Erythroblast (primary cell): Measurements from ENCODE around the gene AFDN.

ENCODE experiments used
- DNase-seq, 2 experiments: peaks; one replicate each; lab custom pipeline; 2025; lab: John Stamatoyannopoulos, UW
- GATA1 ChIP-seq: IDR thresholded peaks from 2 replicates; pipeline ENCODE4 v1.6.1; 2011; ENCODE audit warnings: low read depth, mild to moderate bottlenecking, control low read depth, low read length, moderate library complexity
- POLR2A ChIP-seq: IDR thresholded peaks from 2 replicates; pipeline ENCODE4 v1.6.1; 2011; ENCODE audit warnings: mild to moderate bottlenecking, low read length

The AFDN gene

DNA sequence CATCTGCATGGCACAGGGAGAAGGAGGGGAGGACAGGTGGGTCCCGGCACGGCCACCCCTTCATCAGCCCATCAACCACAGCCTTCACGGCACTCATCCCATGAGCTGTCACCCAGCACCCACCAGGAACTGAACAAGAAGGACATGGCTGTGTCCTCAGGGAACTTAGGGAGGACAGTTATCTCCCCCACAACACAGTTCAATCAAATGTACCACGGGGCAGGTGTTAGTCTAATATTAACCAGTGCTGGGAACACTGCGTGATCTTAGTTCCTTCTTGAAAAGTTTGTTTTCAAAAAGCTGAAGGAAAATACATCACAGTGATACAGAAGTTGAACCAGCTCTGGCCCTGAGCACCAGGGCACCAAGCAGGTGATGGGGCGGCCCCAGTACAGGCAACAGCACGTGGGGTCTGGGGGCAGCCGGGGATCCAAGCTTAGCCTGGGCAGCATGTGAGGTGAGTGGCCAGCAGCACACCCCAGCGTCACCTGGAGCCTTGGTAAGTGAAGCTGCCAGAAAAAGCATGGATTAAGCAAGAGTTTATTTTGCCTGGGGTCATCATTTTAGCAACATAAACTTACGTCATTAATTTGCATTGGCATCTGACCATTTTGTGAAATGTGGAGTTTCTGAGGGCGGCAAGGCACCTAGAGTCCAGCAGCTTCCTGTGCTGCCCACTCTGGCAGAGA is 35.5 kb upstream of the AFDN start:
- no peak for TF ChIP-seq GATA1
- DNase-seq: no peak

DNA sequence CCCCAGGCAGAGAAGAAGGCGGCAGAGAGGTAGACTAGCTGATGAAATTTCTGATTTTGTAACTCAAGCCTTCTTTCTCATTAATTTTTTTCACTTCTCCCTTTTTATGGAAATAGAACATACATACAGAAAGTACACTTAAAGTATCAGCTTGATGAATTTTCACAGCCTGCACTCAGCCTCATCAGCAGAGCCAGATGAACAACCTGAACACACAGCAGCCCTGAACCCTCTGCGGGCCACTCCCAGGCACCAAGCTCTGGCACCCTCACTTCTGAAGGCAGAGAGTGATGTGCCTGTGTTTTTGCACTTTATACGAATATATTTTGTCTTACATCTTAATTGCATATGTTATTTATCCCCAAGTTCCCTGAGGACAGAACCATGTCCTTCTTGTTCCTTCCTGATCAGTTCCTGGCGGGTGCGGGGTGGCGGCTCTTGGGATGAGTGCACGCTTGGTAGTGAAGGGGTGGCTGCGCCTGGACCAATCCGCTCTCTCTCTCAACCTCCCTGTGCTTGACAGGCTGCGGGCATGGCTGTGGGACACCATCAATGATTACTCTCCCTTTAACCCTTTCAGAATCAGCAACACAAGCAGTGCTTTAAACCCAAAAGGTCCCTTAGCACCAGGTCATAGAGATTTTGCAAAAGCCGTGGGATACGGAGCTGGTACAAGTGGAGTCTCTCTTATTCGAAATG is 34.8 kb upstream of the AFDN start:
- no peak for DNase-seq
- TF ChIP-seq GATA1 (no peak), POLR2A (no peak)

DNA sequence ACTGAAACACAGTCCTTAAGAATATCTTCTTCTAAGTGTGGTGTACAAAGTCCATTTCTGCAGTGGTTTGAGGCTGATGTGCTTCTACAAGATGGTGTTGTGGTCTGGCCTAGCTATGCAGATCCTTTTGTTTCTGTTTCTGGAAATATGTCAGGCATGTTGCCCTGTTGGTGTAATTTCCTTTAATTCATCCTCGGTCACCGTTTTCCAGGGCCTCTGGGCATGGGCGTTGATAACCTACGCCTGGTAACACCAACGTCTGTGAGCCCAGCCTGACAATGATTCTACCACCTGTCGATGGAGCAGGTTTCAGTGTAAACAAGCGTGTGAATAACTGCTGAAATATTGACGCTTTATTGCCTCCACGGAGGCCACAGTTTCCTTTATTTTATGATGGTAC is 33.3 kb upstream of the AFDN start:
- DNase-seq: no peak

DNA sequence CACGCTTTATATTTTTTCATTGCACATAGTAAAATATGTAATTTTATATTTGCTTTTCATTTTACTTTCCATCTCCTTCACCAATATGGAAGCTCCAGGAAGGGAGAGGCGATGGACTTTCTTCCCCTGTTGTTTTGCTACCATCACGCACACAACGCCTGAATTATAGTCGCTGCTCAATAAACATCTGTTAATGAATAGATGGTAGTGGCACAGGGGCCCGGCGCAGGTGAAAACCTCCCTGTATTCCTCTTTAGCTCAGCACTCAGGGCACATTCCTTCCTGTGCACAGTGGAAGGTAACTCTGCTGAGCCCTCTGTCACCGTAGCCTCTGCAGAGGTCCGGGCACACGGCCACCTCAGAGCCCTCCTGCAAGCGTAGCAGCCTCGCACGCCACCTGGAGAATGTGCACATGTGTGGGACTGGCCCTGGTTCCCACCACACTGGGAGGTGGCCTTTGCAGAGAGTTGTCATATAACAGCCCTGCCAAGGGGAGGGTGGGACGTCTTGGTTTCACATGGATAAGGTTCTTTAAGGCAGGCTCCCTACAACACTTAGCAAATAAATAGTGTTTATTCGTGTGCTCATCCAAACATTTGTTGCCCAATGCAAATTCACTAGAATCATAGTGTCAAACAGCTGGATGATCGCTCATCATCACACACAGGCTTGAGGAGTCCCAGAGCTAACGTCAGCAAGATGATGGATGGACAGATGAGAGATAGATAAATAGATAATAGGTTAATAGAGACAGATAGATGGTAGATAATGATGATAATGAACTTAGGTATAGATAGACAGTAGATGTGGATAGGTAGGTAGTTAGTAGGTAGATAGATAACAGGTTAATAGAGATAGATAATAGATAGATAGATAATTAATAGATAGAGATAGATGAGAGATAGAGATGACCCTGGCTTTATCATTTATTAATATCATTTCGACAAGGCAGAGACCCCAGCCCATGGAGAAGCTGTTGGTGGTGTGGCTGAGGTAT is 32.3 kb upstream of the AFDN start:
- DNase-seq: no peak
- TF ChIP-seq POLR2A (no peak), GATA1 (no peak)

More for the DNA sequence above, 33.3 kb upstream of the AFDN start:
- TF ChIP-seq GATA1: no peak
- TF ChIP-seq POLR2A: no peak

DNA sequence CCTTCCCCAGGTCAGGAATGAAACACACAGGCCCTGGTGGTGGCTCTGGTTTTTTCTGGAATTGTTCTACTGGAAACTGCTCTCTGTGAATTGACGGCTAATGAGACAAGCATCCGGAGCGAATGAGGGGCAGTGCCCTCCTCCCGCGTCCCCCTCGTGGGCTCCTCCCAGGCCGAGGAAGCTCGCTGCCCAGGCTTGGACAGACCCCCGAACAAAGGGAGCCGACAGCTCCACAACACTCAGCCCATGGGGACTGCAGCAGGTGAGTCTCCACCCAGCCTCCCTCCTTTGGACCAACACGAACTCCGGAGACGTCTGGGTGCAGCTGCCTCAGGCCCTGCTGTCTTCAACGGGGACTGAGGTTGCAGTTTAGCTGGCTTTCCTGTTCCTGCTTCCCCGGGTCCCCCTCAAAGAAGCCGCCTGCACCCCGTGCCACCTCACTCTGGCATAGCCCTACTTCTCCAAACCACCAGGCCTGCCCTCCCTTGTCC is 31.3 kb upstream of the AFDN start:
- TF ChIP-seq GATA1 (no peak), POLR2A (no peak)
- no peak for DNase-seq

DNA sequence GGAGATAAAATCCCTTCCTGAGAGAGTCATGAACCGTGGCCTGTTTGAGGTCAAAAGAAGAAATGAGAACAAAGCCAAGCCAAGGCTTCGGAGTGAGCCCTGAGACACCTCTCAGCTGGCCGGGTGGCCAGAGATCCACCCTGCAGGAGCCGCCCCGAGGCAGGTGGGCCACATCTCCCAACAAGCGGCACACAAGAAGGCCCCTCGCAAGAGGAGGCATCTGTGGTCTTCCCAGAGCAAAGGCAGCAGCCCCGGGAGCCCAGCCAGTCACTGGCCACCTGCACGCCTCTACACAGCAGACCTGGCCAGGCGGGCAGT is 30.9 kb upstream of the AFDN start:
- no peak for DNase-seq
- TF ChIP-seq GATA1 (no peak), POLR2A (no peak)

DNA sequence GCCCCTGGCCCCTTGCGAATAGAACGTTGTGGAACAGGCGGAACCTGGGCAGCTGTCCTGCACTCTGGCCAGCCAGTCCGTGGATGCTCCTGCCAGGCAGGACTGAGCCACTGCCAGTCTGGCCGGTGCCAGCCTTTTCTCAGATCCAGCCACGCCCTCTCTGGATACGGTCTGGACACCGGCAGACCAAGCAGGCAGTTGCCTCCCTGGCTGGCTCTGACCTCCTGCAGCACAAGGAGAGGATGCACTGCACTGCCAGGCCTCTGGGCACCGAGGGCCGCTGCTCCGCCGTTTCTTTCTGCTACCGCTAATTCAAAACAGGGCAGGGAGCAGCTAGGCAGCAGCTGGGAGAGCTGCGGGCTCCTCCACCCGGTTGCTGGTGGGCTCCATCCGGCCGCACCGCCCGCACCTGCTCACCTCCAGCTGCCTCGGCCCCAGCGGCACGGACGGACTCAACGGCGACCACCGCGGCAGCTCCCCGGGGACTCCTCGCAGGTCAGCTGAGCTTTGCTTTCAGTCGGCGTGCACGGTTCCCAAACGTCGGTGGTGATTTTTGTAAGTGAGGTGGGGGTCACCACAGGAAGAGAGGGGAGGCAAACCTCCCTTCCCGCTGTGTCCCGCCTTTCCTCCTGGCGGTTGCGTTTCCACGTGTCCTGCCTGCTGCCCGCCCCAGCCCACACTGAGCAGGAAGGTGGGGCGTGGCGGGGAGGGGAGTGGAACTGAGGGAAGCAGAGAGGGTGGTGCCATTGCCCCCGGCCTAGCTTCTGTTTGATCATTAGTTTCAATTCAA is 30.3 kb upstream of the AFDN start:
- TF ChIP-seq GATA1 (no peak), POLR2A (no peak)
- no peak for DNase-seq

DNA sequence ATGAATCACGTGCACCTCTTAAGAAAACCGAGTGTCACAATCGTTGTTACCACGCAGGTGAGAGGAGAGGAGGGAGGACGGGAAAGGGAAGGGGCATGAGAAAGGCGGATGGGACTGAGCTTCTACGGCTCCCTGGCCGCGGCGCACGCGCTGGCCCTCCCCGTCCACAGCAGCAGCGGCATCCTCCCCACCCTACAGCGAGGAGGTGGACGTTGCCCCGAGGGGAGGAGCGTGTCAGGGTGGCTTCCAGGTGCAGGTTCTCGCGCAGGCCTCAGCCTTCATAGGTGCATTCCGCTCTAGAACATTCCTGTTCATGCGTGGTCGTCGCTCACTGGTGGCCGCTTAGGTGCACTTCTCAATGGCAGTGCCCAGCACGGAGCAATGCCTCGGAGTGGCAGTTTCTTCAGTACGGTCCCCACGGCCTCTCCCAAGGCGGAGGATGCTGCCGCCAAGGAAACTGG is 29.7 kb upstream of the AFDN start:
- TF ChIP-seq POLR2A (no peak), GATA1 (no peak)
- no peak for DNase-seq

DNA sequence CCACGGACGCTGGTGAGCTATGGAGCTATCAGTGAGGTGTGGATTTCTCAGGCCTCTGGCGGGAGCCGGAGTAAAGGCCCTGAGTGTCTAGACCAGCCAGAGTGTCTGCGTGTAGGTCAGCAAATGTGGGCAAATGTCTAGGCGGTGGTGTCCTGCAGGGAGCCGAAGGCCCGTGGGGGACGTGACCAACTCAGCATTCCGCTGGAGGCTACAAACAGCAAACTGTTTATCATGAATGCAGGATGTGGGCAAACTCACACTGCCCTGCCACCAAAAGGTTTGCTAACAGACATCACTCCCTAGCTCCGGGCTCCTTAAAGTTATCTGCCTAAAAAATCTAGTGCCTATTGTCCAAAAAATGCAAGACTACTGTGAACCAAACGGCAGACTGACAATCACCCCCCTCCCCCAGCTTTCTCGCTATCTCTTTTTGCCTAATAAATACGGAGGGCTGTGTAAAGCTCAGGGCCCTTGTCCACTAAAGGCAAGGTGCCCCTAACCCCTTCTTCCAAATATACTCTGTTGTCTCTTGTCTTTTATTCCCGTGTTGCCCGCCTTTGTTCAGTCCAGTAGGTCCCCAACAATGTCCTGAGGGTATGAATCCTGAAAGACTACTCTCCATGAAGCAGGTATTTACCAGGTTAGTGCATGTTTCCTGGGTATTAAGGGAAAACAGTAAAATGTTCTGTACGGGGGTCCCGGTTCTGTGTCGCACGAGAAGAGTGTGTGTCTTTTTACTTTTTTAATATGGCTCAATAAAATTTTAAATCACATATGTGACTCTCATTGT is 29.0 kb upstream of the AFDN start:
- DNase-seq: no peak
- TF ChIP-seq GATA1: no peak
- no peak for TF ChIP-seq POLR2A

DNA sequence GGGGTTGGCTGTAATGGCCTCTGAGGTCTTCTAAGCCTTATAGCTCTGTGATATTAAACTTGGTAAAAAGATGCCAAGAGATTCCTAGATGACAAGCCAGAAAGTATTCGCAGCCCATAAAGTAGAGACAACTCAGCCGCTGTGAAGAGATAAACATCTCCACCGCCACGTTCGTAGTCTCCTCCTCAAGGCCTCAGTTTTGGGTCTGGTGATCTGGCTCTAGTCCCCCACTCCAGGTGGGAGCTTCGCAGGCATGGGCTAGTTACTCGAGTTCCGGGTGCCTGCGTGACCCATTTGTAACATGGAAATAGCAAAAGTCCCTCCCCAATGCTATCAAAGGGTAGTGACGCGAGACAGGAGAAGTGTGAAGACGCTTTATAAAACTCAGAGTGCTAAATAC is 28.3 kb upstream of the AFDN start:
- no peak for DNase-seq
- TF ChIP-seq GATA1 (no peak), POLR2A (no peak)

DNA sequence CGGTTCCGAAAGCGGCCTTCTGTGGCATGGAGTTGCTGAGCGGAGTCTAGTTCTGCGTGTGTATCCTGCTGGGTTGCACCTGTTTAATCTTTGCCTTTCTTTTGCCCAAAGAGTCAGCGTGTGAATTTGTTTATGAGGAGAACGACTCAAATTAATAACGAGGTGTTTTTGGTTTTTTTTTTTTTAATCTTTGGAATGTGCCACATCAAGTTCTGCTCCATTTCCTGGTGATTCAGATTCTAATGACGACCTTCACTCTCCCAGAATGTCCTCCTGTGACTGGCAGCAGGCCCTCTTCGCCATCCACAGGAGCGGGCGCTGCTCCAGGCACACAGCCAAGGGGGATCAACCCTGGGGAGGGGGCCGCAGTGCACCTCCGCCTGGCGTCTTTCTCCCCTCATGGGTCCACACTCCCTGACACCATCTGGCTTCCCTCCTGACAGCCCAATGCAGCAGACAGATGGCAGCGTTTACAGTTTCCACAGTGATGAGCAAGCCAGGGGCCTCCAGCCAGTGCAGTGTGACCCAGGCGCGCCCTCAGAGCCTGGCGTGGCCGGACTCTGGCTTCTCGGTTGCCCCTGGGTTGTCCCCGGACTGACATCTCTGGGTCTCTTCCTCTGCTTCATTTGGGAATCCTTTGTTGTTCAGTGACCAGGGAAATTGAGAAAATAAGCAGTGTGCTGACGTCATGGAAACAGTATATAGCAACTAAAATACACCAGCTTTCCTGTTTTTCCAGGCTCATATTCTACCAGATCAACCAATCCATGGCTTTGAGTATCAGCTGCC is 27.5 kb upstream of the AFDN start:
- no peak for TF ChIP-seq GATA1
- TF ChIP-seq POLR2A: no peak
- no peak for DNase-seq
